ENCODE measurements around the gene EDIL3. TPM values are rescaled to one million over a fixed set of nuclear protein-coding genes. Genes with fewer than 3 reads are reported as not detected.

Gene EDIL3
- total RNA-seq, 1 experiment from 2014 or later, result 0.32 TPM

DNA sequence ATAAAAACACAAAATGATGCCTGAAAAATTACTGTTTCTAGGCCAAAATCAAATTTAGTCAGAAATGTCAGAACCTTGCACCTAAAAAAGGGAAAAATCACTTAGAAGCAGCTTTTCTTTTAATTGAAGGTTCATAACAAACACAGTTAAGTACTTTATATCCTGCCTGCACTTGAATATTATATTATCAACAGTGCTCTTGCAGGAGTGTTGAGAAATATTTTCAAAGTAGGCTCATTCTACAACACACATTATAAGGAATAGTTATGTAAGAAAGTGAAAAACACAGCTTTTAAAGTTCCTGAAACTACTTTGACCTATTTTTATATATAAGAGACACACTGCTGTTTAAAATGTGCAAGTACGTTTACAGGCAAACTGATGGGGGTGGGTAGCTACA is 8.3 kb downstream of the EDIL3 start (continued):
- TF ChIP-seq CTCF (IDR thresholded peaks at IDR 0.05 in 2 of 3, conservative IDR thresholded peaks at IDR 0.05 in 1 of 3; ENCODE audit: borderline replicate concordance in 1 of 3, insufficient read depth in 1 of 3, low read depth in 2 of 3, low read length in 2 of 3) (no peak), POLR2A (IDR thresholded peaks at IDR 0.05; ENCODE audit: borderline replicate concordance, extremely low read depth, insufficient read depth, insufficient read length) (no peak), TCF7L2 (IDR thresholded peaks at IDR 0.05; ENCODE audit: borderline replicate concordance, extremely low read depth, insufficient read depth, insufficient read length) (no peak), EZH2 (IDR thresholded peaks at IDR 0.05) (no peak), SRF (IDR thresholded peaks at IDR 0.05; ENCODE audit: low read depth) (no peak), EZH2phosphoT487 (IDR thresholded peaks at IDR 0.05; ENCODE audit: borderline replicate concordance) (no peak), FOSL1 (IDR thresholded peaks at IDR 0.05; ENCODE audit: low read depth) (no peak)

GRCh38 chr5:84374568-84374967 is 10.1 kb downstream of the EDIL3 start:
- Histone ChIP-seq H3K36me3 (ENCODE audit: control insufficient read depth in 1 of 2, insufficient read depth in 2 of 2, low read length in 2 of 2) (no peaks in the 10 kb centered on the region), H3K9me3 (ENCODE audit: control insufficient read depth in 1 of 2, insufficient read depth in 1 of 2, low read depth in 1 of 2, low read length in 2 of 2) (no peaks in the 10 kb centered on the region), H3K79me2 (ENCODE audit: insufficient read depth, low read length) (no peaks in the 10 kb centered on the region), H3K27ac (ENCODE audit: low read depth, low read length) (no peak overlapping the region), H3K27me3 (ENCODE audit: insufficient read depth, low read length) (no peaks in the 10 kb centered on the region), H3K4me3 (replicated peaks in 1 of 2; ENCODE audit: low read depth in 1 of 2, low read length in 2 of 2) (no peak overlapping the region), H3K4me2 (ENCODE audit: low read length) (no peak overlapping the region), H3K4me1 (ENCODE audit: control insufficient read depth in 1 of 2, insufficient read depth in 2 of 2, low read length in 2 of 2) (no peaks in the 10 kb centered on the region), H3K9ac (ENCODE audit: low read length) (no peak overlapping the region), H3K9me2 (ENCODE audit: insufficient read depth) (no peaks in the 10 kb centered on the region), H2AFZ (ENCODE audit: low read depth, low read length, poor library complexity, severe bottlenecking) (no peak overlapping the region), H4K20me1 (ENCODE audit: insufficient read depth) (no peaks in the 10 kb centered on the region)
- BruUV-seq (replicated peaks), result no TSS peak
- CTCF ChIA-PET, result no interaction called here
- POLR2A ChIA-PET, result no interaction called here
- intact Hi-C loops (cut with micrococcal nuclease), result no loop called here
- DNase-seq (ENCODE audit: low read depth, low spot score) (no peak), ATAC-seq (no peak)
- RAD21 ChIA-PET (ENCODE audit: low non-redundant PET in 1 of 2, low total read pairs in 2 of 2, uncharacterized antibody in 2 of 2, unreplicated experiment in 2 of 2), result no interaction called here
- no peak for TF ChIP-seq SP1 (IDR thresholded peaks at IDR 0.05; ENCODE audit: low read depth)
- TF ChIP-seq MAX (IDR thresholded peaks at IDR 0.05), result no peak
- TF ChIP-seq CBX3 (IDR thresholded peaks at IDR 0.05; ENCODE audit: low read depth), result no peak
- no peak for TF ChIP-seq CEBPB (IDR thresholded peaks at IDR 0.05; ENCODE audit: low read depth)
- TF ChIP-seq CTCF (IDR thresholded peaks at IDR 0.05 in 2 of 3, conservative IDR thresholded peaks at IDR 0.05 in 1 of 3; ENCODE audit: borderline replicate concordance in 1 of 3, insufficient read depth in 1 of 3, low read depth in 2 of 3, low read length in 2 of 3), result no peak
- no peak for TF ChIP-seq TCF7L2 (IDR thresholded peaks at IDR 0.05; ENCODE audit: borderline replicate concordance, extremely low read depth, insufficient read depth, insufficient read length)
- no peak for TF ChIP-seq ZBTB33 (IDR thresholded peaks at IDR 0.05; ENCODE audit: extremely low read depth, insufficient replicate concordance, low read length)
- TF ChIP-seq, protein P1, sequence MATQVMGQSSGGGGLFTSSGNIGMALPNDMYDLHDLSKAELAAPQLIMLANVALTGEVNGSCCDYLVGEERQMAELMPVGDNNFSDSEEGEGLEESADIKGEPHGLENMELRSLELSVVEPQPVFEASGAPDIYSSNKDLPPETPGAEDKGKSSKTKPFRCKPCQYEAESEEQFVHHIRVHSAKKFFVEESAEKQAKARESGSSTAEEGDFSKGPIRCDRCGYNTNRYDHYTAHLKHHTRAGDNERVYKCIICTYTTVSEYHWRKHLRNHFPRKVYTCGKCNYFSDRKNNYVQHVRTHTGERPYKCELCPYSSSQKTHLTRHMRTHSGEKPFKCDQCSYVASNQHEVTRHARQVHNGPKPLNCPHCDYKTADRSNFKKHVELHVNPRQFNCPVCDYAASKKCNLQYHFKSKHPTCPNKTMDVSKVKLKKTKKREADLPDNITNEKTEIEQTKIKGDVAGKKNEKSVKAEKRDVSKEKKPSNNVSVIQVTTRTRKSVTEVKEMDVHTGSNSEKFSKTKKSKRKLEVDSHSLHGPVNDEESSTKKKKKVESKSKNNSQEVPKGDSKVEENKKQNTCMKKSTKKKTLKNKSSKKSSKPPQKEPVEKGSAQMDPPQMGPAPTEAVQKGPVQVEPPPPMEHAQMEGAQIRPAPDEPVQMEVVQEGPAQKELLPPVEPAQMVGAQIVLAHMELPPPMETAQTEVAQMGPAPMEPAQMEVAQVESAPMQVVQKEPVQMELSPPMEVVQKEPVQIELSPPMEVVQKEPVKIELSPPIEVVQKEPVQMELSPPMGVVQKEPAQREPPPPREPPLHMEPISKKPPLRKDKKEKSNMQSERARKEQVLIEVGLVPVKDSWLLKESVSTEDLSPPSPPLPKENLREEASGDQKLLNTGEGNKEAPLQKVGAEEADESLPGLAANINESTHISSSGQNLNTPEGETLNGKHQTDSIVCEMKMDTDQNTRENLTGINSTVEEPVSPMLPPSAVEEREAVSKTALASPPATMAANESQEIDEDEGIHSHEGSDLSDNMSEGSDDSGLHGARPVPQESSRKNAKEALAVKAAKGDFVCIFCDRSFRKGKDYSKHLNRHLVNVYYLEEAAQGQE (IDR thresholded peaks at IDR 0.05; ENCODE audit: low read depth), result no peak
- TF ChIP-seq ZNF274 (IDR thresholded peaks at IDR 0.05; ENCODE audit: low read depth, low read length), result no peak
- no peak for TF ChIP-seq SRF (IDR thresholded peaks at IDR 0.05; ENCODE audit: low read depth)

Data from HCT116 (cell line).